TTC549 (cell line): ENCODE data around the gene CRPPA.

Experiments
- FAIRE-seq: peaks from 2 replicates; lab custom pipeline; 2012; peaks lifted over from hg19 to GRCh38; lab: Jason Lieb, UNC

The CRPPA gene

GRCh38 chr7:16422917-16423316 lies 1.6 kb upstream of the CRPPA start:
- no peak for FAIRE-seq

- no peak for FAIRE-seq
These were observed 731 bp upstream of the CRPPA start for GRCh38 chr7:16422103-16422435.

- FAIRE-seq, result no peak
These were observed 547 bp downstream of the CRPPA start for GRCh38 chr7:16420649-16421332.

GRCh38 chr7:16420329-16420648 lies 1.0 kb downstream of the CRPPA start:
- FAIRE-seq, result no peak

GRCh38 chr7:16419859-16420258 lies 1.5 kb downstream of the CRPPA start:
- no peak for FAIRE-seq

GRCh38 chr7:16419126-16419525 lies 2.2 kb downstream of the CRPPA start:
- FAIRE-seq, result no peak

- FAIRE-seq, result no peak
These were observed 3.4 kb downstream of the CRPPA start for GRCh38 chr7:16417906-16418305.

- FAIRE-seq, result no peak
These were observed 4.8 kb downstream of the CRPPA start for GRCh38 chr7:16416289-16417282.

GRCh38 chr7:16412274-16413254 lies 8.8 kb downstream of the CRPPA start:
- FAIRE-seq, result no peak

- no peak for FAIRE-seq
These were observed 9.9 kb downstream of the CRPPA start for GRCh38 chr7:16411391-16411790.

- no peak for FAIRE-seq
These were observed 11.6 kb downstream of the CRPPA start for GRCh38 chr7:16409777-16410176.

- FAIRE-seq, result no peak
These were observed 16.7 kb downstream of the CRPPA start for GRCh38 chr7:16404636-16405035.

- no peak for FAIRE-seq
These were observed 17.9 kb downstream of the CRPPA start for GRCh38 chr7:16403475-16403874.

- FAIRE-seq, result no peak
These were observed 18.4 kb downstream of the CRPPA start for GRCh38 chr7:16402940-16403339.

- FAIRE-seq, result no peak
These were observed 19.2 kb downstream of the CRPPA start for GRCh38 chr7:16402091-16402490.

GRCh38 chr7:16400893-16401275 lies 20.5 kb downstream of the CRPPA start:
- FAIRE-seq, result no peak

GRCh38 chr7:16399916-16400892 lies 21.1 kb downstream of the CRPPA start:
- no peak for FAIRE-seq

GRCh38 chr7:16399265-16399831 lies 22.0 kb downstream of the CRPPA start:
- FAIRE-seq, result no peak

GRCh38 chr7:16398146-16399017 lies 23.0 kb downstream of the CRPPA start:
- no peak for FAIRE-seq
